Pancreas (tissue), 10 donors: Measurements from ENCODE around the gene RPL37A. TPM values are rescaled to one million over a fixed set of nuclear protein-coding genes. Genes with fewer than 3 reads are reported as not detected.

Experiments used
- ATAC-seq, 4 donors: fragments of 200-7000 bp; cut with Tn5 transposase; one replicate each; pipeline versions ENCODE4 v1.8.0 to v1.9.1; 2020; ENCODE audit warnings: mild to moderate bottlenecking in 4 of 4, moderate library complexity in 4 of 4
- DNase-seq, 6 donors: peaks; one replicate each; pipeline ENCODE4 v3.0.0-alpha.2; 2020
- FAIRE-seq: peaks from 2 replicates; lab custom pipeline; 2012; peaks lifted over from hg19 to GRCh38; lab: Jason Lieb, UNC
- H3K27ac ChIP-seq, 4 donors: fragments of 200-600 bp; sonication (generic); 1 replicate in 3 of 4; 2 replicates in 1 of 4; pipeline versions ENCODE4 v1.5.0 to v1.8.0; 2020
- H3K27me3 ChIP-seq, 4 donors: fragments of 200-600 bp; one replicate each; pipeline ENCODE4 v1.8.0; 2021
- H3K36me3 ChIP-seq, 3 donors: fragments of 200-600 bp; sonication (generic) in 1 of 3; one replicate each; pipeline versions ENCODE4 v1.5.0 to v1.8.0; 2020 to 2021
- H3K4me1 ChIP-seq, 3 donors: fragments of 200-600 bp; one replicate each; pipeline ENCODE4 v1.8.0; 2021
- H3K4me3 ChIP-seq, 4 donors: fragments of 200-600 bp; sonication (generic) in 2 of 4; one replicate each; pipeline versions ENCODE4 v1.5.0 to v1.8.0; 2020 to 2021
- H3K9me3 ChIP-seq, 4 donors: fragments of 200-600 bp; one replicate each; pipeline ENCODE4 v1.8.0; 2021
- whole genome bisulfite sequencing, 2 donors: extraction: QIAGEN DNeasy Blood & Tissue Kit; methylation state at CpG; one replicate each; pipeline ENCODE4 v1.1.7; 2013; 5-methylcytosine and 5-hydroxymethylcytosine counted together
- intact Hi-C, 3 donors: fragments of 100-400 bp; cut with DNase I; formaldehyde crosslinking; loops; one replicate each; pipeline versions ENCODE4 v1.11.1 to v1.14.2; 2022
- polyA plus RNA-seq, 2 donors: library from polyadenylated mRNA; stranded (reverse); fragments of 200-250 nt; gene quantifications; one replicate each; pipeline ENCODE4 v1.2.3, GENCODE V29; 2013
- total RNA-seq, 6 donors: library from RNA; stranded (reverse); fragmentation: NEBNext Ultra II Directional in 4 of 6; extraction: Animal tissue kit (Norgen Biotek cat#: 25700) in 4 of 6; gene quantifications; one replicate each; pipeline versions ENCODE4 v1.2.1 to v1.2.4, GENCODE V29; 2021 to 2023
- TF ChIP-seq, protein P1 (sequence below), 4 donors: fragments of 200-600 bp; sonication (generic) in 3 of 4; IDR thresholded peaks; one replicate each; pipeline versions ENCODE4 v1.5.0 to v1.8.0; 2021; ENCODE audit warnings: antibody characterized with exemption in 4 of 4
- donor health status: healthy with polysubstance abuse.
- donor health status: DM: no; HTN: no; CAD: no; lungs with moderate emphysema.
- donor health status: DM: no; HTN: no; CAD: no.
- donor health status: control.
- donor health status: control.
- donor health status: Bipolar disorder and iron deficiency.
- donor health status: DM: yes; HTN: yes; CAD: no.
- donor health status: DM: no; HTN: no; CAD: no.
- donor health status: DM: no; HTN: no; CAD: no.
- donor health status: DM: yes; HTN: yes; CAD: no.

The RPL37A gene
- total and polyA plus RNA-seq, 8 donors: 1,329 to 2,596 (median 1,625) TPM

- intact Hi-C loops: no loop called here
- Histone ChIP-seq H3K27me3 (no peaks in the 10 kb centered on the region), H3K27ac (no peak overlapping the region), H3K9me3 (no peaks in the 10 kb centered on the region), H3K4me3 (no peak overlapping the region), H3K4me1 (no peaks in the 10 kb centered on the region), H3K36me3 (peaks cover 0 to 7% (median 0%) of the 10 kb centered on the region in 3 donors)
- DNase-seq (no peak), FAIRE-seq (no peak), ATAC-seq (no peak)
- 94 to 100% methylated on average over 3 of the region's 3 CpGs for WGBS, 2 donors
- TF ChIP-seq, protein P1, sequence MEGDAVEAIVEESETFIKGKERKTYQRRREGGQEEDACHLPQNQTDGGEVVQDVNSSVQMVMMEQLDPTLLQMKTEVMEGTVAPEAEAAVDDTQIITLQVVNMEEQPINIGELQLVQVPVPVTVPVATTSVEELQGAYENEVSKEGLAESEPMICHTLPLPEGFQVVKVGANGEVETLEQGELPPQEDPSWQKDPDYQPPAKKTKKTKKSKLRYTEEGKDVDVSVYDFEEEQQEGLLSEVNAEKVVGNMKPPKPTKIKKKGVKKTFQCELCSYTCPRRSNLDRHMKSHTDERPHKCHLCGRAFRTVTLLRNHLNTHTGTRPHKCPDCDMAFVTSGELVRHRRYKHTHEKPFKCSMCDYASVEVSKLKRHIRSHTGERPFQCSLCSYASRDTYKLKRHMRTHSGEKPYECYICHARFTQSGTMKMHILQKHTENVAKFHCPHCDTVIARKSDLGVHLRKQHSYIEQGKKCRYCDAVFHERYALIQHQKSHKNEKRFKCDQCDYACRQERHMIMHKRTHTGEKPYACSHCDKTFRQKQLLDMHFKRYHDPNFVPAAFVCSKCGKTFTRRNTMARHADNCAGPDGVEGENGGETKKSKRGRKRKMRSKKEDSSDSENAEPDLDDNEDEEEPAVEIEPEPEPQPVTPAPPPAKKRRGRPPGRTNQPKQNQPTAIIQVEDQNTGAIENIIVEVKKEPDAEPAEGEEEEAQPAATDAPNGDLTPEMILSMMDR (IDR thresholded peaks at IDR 0.05): no peak
These were observed 25.5 kb upstream of the RPL37A start for GRCh38 chr2:216473187-216473586.

DNA sequence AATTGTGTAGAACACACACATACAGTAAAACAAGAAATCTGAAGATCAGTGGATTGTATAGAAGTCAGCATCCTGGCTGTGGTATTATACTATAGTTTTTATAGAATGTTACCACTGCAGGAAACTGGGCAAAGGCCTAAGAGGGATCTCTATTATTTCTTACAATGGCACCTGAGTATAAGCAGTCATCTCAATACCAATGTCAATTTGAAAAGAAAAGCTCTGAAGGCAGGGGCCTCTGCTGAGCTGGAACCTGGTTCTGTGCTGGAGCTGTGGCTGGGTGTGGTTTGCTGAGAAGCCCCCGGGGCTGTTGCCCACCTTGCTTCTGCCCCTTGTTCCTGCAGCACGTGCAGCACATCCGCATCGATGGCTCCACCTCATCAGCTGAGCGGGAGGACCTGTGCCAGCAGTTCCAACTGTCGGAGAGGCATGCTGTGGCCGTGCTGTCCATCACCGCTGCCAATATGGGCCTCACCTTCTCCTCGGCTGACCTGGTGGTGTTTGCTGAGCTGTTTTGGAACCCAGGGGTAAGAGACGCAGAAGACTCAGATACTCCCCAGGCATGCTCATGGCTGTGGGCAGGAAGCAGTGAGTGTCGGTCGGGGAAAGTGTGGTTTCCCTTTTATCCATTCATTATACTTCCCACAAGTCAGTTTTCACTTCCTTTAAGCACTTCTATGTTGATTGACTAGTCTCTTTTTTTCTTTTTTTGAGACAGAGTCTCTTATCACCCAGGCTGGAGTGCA, 23.5 kb upstream of the RPL37A start:
- no peak for FAIRE-seq
- H3K27me3 ChIP-seq: no peaks in the 10 kb centered on the region
- peak in 1 of 4 donors; percentile 43 for ATAC-seq
- WGBS, 2 donors: 88 to 94% methylated on average over 12 of the region's 12 CpGs
- DNase-seq: no peak
- no peaks in the 10 kb centered on the region for H3K9me3 ChIP-seq
- no peak overlapping the region for H3K27ac ChIP-seq
- intact Hi-C loops: no loop called here
- H3K4me3 ChIP-seq: no peak overlapping the region
- H3K4me1 ChIP-seq: no peaks in the 10 kb centered on the region
- H3K36me3 ChIP-seq: peaks cover 0 to 19% (median 0%) of the 10 kb centered on the region in 3 donors
- TF ChIP-seq, protein P1 (IDR thresholded peaks at IDR 0.05): no peak

DNA sequence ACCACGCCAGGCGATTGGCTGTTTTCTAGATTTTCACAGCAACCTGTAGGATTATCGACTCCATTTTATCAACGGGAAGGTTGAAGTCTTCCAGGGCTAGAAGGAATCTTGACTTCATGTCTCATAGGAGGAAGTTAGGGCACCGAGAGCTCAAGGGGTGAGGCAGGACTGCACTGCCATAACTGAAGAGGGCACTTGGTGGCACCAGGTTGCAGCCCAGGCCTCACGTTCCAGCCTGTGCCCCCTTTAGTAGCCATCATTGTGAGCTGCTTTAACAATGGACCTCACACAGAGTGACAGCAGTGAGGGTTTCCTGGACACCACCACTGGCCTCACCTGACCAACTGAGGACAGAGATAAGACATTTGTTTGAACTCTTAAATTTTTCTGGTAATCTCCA, 22.9 kb upstream of the RPL37A start:
- DNase-seq (no peak), FAIRE-seq (no peak), ATAC-seq (no peak)
- 91 to 97% methylated on average over 6 of the region's 6 CpGs for WGBS, 2 donors
- no peaks in the 10 kb centered on the region for H3K9me3 ChIP-seq
- H3K4me1 ChIP-seq: no peaks in the 10 kb centered on the region
- TF ChIP-seq, protein P1 (IDR thresholded peaks at IDR 0.05): no peak
- no peaks in the 10 kb centered on the region for H3K27me3 ChIP-seq
- intact Hi-C loops: no loop called here
- H3K27ac ChIP-seq: no peak overlapping the region
- H3K4me3 ChIP-seq: no peak overlapping the region
- peaks cover 0 to 22% (median 0%) of the 10 kb centered on the region in 3 donors for H3K36me3 ChIP-seq

GRCh38 chr2:216477283-216478035, 21.2 kb upstream of the RPL37A start:
- FAIRE-seq (no peak), DNase-seq (no peak), ATAC-seq (peak in 1 of 4 donors; percentile 23)
- no peak overlapping the region for H3K4me3 ChIP-seq
- no peaks in the 10 kb centered on the region for H3K9me3 ChIP-seq
- H3K27ac ChIP-seq: no peak overlapping the region
- H3K27me3 ChIP-seq: no peaks in the 10 kb centered on the region
- intact Hi-C loops: no loop called here
- no peaks in the 10 kb centered on the region for H3K4me1 ChIP-seq
- TF ChIP-seq, protein P1 (IDR thresholded peaks at IDR 0.05): no peak
- WGBS, 2 donors: 72 to 93% methylated on average over 2 of the region's 2 CpGs
- H3K36me3 ChIP-seq: peaks cover 0 to 24% (median 0%) of the 10 kb centered on the region in 3 donors
